Keratinocyte (primary cell): ENCODE results near the gene TIMM8A.

ENCODE experiments used
- EZH2 ChIP-seq: IDR thresholded peaks from one replicate; pipeline ENCODE4 v1.6.1; 2012; ENCODE audit warnings: inconsistent platforms, mild to moderate bottlenecking, low read length, moderate library complexity
- TF ChIP-seq, protein P1 (sequence below), 3 experiments: IDR thresholded peaks in 1 of 3; conservative IDR thresholded peaks in 1 of 3; optimal IDR thresholded peaks in 1 of 3; 2 replicates in 2 of 3; 3 replicates in 1 of 3; pipeline versions ENCODE3 to v1.5.1; 2011; ENCODE audit warnings: low read length in 3 of 3, mild to moderate bottlenecking in 3 of 3, moderate library complexity in 2 of 3, control low read depth in 1 of 3, inconsistent platforms in 1 of 3; ENCODE audit not compliant: insufficient read depth in 2 of 3; ENCODE audit errors: extremely low read depth in 1 of 3

GRCh38 chrX:101369687-101370086 lies 21.1 kb upstream of the TIMM8A start:
- TF ChIP-seq, protein P1, sequence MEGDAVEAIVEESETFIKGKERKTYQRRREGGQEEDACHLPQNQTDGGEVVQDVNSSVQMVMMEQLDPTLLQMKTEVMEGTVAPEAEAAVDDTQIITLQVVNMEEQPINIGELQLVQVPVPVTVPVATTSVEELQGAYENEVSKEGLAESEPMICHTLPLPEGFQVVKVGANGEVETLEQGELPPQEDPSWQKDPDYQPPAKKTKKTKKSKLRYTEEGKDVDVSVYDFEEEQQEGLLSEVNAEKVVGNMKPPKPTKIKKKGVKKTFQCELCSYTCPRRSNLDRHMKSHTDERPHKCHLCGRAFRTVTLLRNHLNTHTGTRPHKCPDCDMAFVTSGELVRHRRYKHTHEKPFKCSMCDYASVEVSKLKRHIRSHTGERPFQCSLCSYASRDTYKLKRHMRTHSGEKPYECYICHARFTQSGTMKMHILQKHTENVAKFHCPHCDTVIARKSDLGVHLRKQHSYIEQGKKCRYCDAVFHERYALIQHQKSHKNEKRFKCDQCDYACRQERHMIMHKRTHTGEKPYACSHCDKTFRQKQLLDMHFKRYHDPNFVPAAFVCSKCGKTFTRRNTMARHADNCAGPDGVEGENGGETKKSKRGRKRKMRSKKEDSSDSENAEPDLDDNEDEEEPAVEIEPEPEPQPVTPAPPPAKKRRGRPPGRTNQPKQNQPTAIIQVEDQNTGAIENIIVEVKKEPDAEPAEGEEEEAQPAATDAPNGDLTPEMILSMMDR (optimal IDR thresholded peaks at IDR 0.05 in 1 of 3, IDR thresholded peaks at IDR 0.05 in 1 of 3, conservative IDR thresholded peaks at IDR 0.05 in 1 of 3; ENCODE audit: extremely low read depth in 1 of 3, insufficient read depth in 2 of 3, low read length in 3 of 3) = no peak
- TF ChIP-seq EZH2 = no peak
